Skeletal muscle tissue (tissue), 4 donors: ENCODE results near the gene ZBTB16. TPM values are rescaled to one million over a fixed set of nuclear protein-coding genes. Genes with fewer than 3 reads are reported as not detected.
A peak's percentile ranks its signal among the peaks of the same experiment; 100 is the strongest.

ENCODE experiments used
- H3K27ac ChIP-seq: one replicate; pipeline ENCODE4 v1.7.0; 2013; ENCODE audit warnings: mild to moderate bottlenecking, low read depth, low read length, inconsistent platforms
- H3K27me3 ChIP-seq, 3 donors: one replicate each; pipeline ENCODE4 v1.7.0; 2013; ENCODE audit warnings: low read length in 3 of 3; ENCODE audit not compliant: control insufficient read depth in 3 of 3, insufficient read depth in 3 of 3
- H3K36me3 ChIP-seq, 3 donors: one replicate each; pipeline ENCODE4 v1.7.0; 2013; ENCODE audit warnings: low read length in 3 of 3; ENCODE audit not compliant: control insufficient read depth in 3 of 3, insufficient read depth in 3 of 3
- H3K4me1 ChIP-seq, 3 donors: one replicate each; pipeline ENCODE4 v1.7.0; 2013; ENCODE audit warnings: low read length in 3 of 3, mild to moderate bottlenecking in 3 of 3; ENCODE audit not compliant: control insufficient read depth in 3 of 3, insufficient read depth in 3 of 3
- H3K4me3 ChIP-seq, 3 donors: one replicate each; pipeline ENCODE4 v1.7.0; 2013; ENCODE audit warnings: low read length in 3 of 3
- H3K9ac ChIP-seq, 3 donors: one replicate each; pipeline ENCODE4 v1.7.0; 2013; ENCODE audit warnings: low read length in 3 of 3, mild to moderate bottlenecking in 3 of 3, moderate library complexity in 2 of 3, low read depth in 1 of 3
- H3K9me3 ChIP-seq, 3 donors: one replicate each; pipeline ENCODE4 v1.7.0; 2013; ENCODE audit warnings: low read length in 3 of 3; ENCODE audit not compliant: control insufficient read depth in 3 of 3
- total RNA-seq: library from RNA; depleted of rRNA; stranded (reverse); fragments of >200 nt; gene quantifications from one replicate; pipeline ENCODE4 v1.2.3, GENCODE V29; 2014
- donor health status: Osteomylitis.

ZBTB16 gene, protein sequence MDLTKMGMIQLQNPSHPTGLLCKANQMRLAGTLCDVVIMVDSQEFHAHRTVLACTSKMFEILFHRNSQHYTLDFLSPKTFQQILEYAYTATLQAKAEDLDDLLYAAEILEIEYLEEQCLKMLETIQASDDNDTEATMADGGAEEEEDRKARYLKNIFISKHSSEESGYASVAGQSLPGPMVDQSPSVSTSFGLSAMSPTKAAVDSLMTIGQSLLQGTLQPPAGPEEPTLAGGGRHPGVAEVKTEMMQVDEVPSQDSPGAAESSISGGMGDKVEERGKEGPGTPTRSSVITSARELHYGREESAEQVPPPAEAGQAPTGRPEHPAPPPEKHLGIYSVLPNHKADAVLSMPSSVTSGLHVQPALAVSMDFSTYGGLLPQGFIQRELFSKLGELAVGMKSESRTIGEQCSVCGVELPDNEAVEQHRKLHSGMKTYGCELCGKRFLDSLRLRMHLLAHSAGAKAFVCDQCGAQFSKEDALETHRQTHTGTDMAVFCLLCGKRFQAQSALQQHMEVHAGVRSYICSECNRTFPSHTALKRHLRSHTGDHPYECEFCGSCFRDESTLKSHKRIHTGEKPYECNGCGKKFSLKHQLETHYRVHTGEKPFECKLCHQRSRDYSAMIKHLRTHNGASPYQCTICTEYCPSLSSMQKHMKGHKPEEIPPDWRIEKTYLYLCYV
- total RNA-seq = 6.8 TPM

GRCh38 chr11:114059278-114059983 is at the start of gene ZBTB16:
ZBTB16 (plus strand) TSS chr11:114059711; CDS start chr11:114063301, 3,590 bp downstream.
- no peaks in the 10 kb centered on the region for H3K27me3 ChIP-seq

GRCh38 chr11:114010931-114011330 is 48.6 kb upstream of the ZBTB16 start:
- Histone ChIP-seq H3K27me3 (peaks cover 0 to 5% (median 4%) of the 10 kb centered on the region in 3 donors), H3K4me3 (no peak overlapping the region), H3K9me3 (no peaks in the 10 kb centered on the region), H3K4me1 (no peaks in the 10 kb centered on the region), H3K9ac (no peak overlapping the region), H3K36me3 (no peaks in the 10 kb centered on the region), H3K27ac (no peak overlapping the region)

More at GRCh38 chr11:114059278-114059983, at the start of gene ZBTB16:
- Histone ChIP-seq H3K4me3 (peak within 1 kb of the TSS; percentile 87 to 95 (median 90)), H3K9ac (peak within 1 kb of the TSS; percentile 95 to 100 (median 98)), H3K4me1 (peaks cover 45 to 56% (median 56%) of the 10 kb centered on the region in 3 donors), H3K27ac (peak within 1 kb of the TSS; percentile 94), H3K9me3 (no peaks in the 10 kb centered on the region), H3K36me3 (peaks cover 10 to 23% (median 13%) of the 10 kb centered on the region in 3 donors)

GRCh38 chr11:114011443-114011842 is 48.1 kb upstream of the ZBTB16 start:
- Histone ChIP-seq H3K36me3 (no peaks in the 10 kb centered on the region), H3K4me1 (no peaks in the 10 kb centered on the region), H3K9me3 (no peaks in the 10 kb centered on the region), H3K9ac (no peak overlapping the region), H3K27ac (no peak overlapping the region), H3K27me3 (peaks cover 0 to 5% (median 4%) of the 10 kb centered on the region in 3 donors), H3K4me3 (no peak overlapping the region)

GRCh38 chr11:114015117-114015516 is 44.4 kb upstream of the ZBTB16 start:
- no peaks in the 10 kb centered on the region for H3K36me3 ChIP-seq
- H3K4me1 ChIP-seq = peaks cover 0 to 9% (median 2%) of the 10 kb centered on the region in 3 donors
- H3K27me3 ChIP-seq = peaks cover 0 to 5% (median 4%) of the 10 kb centered on the region in 3 donors
- H3K9me3 ChIP-seq = no peaks in the 10 kb centered on the region
- H3K27ac ChIP-seq = no peak overlapping the region
- H3K4me3 ChIP-seq = no peak overlapping the region
- H3K9ac ChIP-seq = no peak overlapping the region

DNA sequence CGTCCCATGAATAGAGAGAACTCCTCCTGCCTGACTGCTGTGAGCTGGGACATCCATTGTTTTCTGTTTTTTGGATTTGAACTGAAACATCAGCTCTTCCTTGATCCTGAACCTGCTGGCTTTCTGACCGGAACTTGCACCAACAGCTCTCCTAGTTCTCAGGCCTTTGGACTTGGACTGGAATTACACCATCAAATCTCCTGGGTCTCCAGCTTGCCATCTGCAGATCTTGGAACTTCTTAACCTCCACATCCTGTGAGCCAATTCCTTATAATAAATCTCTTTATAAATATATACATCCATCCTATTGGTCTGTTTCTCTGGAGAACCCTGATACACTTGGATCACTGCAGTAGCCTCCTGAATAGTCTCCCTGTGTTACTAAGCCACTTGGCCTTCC is 42.5 kb upstream of the ZBTB16 start:
- H3K36me3 ChIP-seq = no peaks in the 10 kb centered on the region
- no peaks in the 10 kb centered on the region for H3K9me3 ChIP-seq
- H3K27me3 ChIP-seq = peaks cover 0 to 4% (median 0%) of the 10 kb centered on the region in 3 donors
- no peak overlapping the region for H3K27ac ChIP-seq
- H3K4me3 ChIP-seq = no peak overlapping the region
- H3K9ac ChIP-seq = no peak overlapping the region
- peaks cover 0 to 9% (median 2%) of the 10 kb centered on the region in 3 donors for H3K4me1 ChIP-seq

- Histone ChIP-seq H3K9ac (no peak overlapping the region), H3K36me3 (no peaks in the 10 kb centered on the region), H3K4me3 (no peak overlapping the region), H3K27ac (no peak overlapping the region), H3K4me1 (peaks cover 0 to 9% (median 2%) of the 10 kb centered on the region in 3 donors), H3K27me3 (no peaks in the 10 kb centered on the region), H3K9me3 (no peaks in the 10 kb centered on the region)
These were observed 41.8 kb upstream of the ZBTB16 start for GRCh38 chr11:114017723-114018122.

DNA sequence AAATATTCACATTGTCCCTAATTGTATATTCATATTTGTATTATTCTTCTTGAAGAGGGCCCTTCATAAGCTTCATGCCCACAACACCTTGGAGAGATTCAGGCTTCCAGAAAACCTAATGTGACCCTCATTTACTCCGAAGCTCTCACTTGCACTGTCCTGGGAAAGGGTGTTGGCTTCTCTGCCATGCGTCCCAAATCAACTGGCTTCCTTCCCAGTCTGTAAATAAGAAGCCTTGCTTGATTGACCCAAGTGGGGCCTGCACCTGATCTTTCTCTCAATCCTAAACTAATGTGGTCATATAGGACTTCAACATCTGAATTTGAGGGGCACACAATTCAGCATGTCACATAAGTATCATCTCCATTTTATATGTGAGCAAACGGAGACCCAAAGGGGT is 40.5 kb upstream of the ZBTB16 start:
- H3K4me3 ChIP-seq = no peak overlapping the region
- no peaks in the 10 kb centered on the region for H3K9me3 ChIP-seq

GRCh38 chr11:114019574-114019973 is 39.9 kb upstream of the ZBTB16 start:
- Histone ChIP-seq H3K4me3 (no peak overlapping the region), H3K9me3 (no peaks in the 10 kb centered on the region), H3K27me3 (no peaks in the 10 kb centered on the region), H3K4me1 (peaks cover 0 to 9% (median 2%) of the 10 kb centered on the region in 3 donors), H3K27ac (no peak overlapping the region), H3K36me3 (no peaks in the 10 kb centered on the region), H3K9ac (no peak overlapping the region)

More for the DNA sequence above, 40.5 kb upstream of the ZBTB16 start:
- Histone ChIP-seq H3K27me3 (no peaks in the 10 kb centered on the region), H3K27ac (no peak overlapping the region), H3K9ac (no peak overlapping the region), H3K36me3 (no peaks in the 10 kb centered on the region), H3K4me1 (peaks cover 0 to 9% (median 2%) of the 10 kb centered on the region in 3 donors)

- Histone ChIP-seq H3K9ac (no peak overlapping the region), H3K4me1 (no peaks in the 10 kb centered on the region), H3K9me3 (no peaks in the 10 kb centered on the region), H3K27me3 (peaks cover 0 to 3% (median 0%) of the 10 kb centered on the region in 3 donors), H3K4me3 (no peak overlapping the region), H3K27ac (no peak overlapping the region), H3K36me3 (no peaks in the 10 kb centered on the region)
These were observed 34.1 kb upstream of the ZBTB16 start for GRCh38 chr11:114025329-114025907.
